Measurements from ENCODE around the gene DROSHA.

Gene DROSHA

GRCh38 chr5:31415009-31415923, 116.6 kb downstream of the DROSHA start:
- no peak overlapping the region for H3K27ac ChIP-seq (ENCODE audit: low read length)
- H3K27me3 ChIP-seq (ENCODE audit: insufficient read depth, low read length, poor library complexity): no peaks in the 10 kb centered on the region
- H3K9ac ChIP-seq (ENCODE audit: low read depth, low read length): no peak overlapping the region
- ATAC-seq (ENCODE audit: insufficient read depth, low read depth) (no peak), DNase-seq (no peak)
- no peaks in the 10 kb centered on the region for H3K79me2 ChIP-seq (ENCODE audit: insufficient read depth, low read length)
- no peak overlapping the region for H3K4me3 ChIP-seq (ENCODE audit: low read depth in 1 of 2, low read length in 2 of 2)
- peaks cover 89% of the 10 kb centered on the region for H3K36me3 ChIP-seq (ENCODE audit: insufficient read depth, low read length)
- no peaks in the 10 kb centered on the region for H3K9me3 ChIP-seq (ENCODE audit: insufficient read depth, low read length, severe bottlenecking)
- no peak overlapping the region for H3K4me2 ChIP-seq (ENCODE audit: insufficient read depth, low read length)
- TF ChIP-seq CTCF (IDR thresholded peaks at IDR 0.05; ENCODE audit: borderline replicate concordance, extremely low read depth, low read length, poor library complexity, severe bottlenecking) (no peak), EZH2 (IDR thresholded peaks at IDR 0.05; ENCODE audit: borderline replicate concordance, low read depth, low read length, severe bottlenecking) (no peak)
- H3K4me1 ChIP-seq (ENCODE audit: insufficient read depth, low read length): no peaks in the 10 kb centered on the region
- no peak overlapping the region for H2AFZ ChIP-seq (ENCODE audit: low read depth, low read length)
- H4K20me1 ChIP-seq (ENCODE audit: insufficient read depth, low read length): no peaks in the 10 kb centered on the region

GRCh38 chr5:31413030-31413812, 118.7 kb downstream of the DROSHA start:
- Histone ChIP-seq H3K27ac (ENCODE audit: low read length) (no peak overlapping the region), H3K4me3 (ENCODE audit: low read depth in 1 of 2, low read length in 2 of 2) (no peak overlapping the region), H3K4me2 (ENCODE audit: insufficient read depth, low read length) (no peak overlapping the region), H3K36me3 (ENCODE audit: insufficient read depth, low read length) (peaks cover 87% of the 10 kb centered on the region), H2AFZ (ENCODE audit: low read depth, low read length) (no peak overlapping the region), H3K4me1 (ENCODE audit: insufficient read depth, low read length) (no peaks in the 10 kb centered on the region), H4K20me1 (ENCODE audit: insufficient read depth, low read length) (no peaks in the 10 kb centered on the region), H3K79me2 (ENCODE audit: insufficient read depth, low read length) (no peaks in the 10 kb centered on the region), H3K27me3 (ENCODE audit: insufficient read depth, low read length, poor library complexity) (no peaks in the 10 kb centered on the region), H3K9me3 (ENCODE audit: insufficient read depth, low read length, severe bottlenecking) (no peaks in the 10 kb centered on the region), H3K9ac (ENCODE audit: low read depth, low read length) (no peak overlapping the region)
- ATAC-seq (ENCODE audit: insufficient read depth, low read depth): no peak
- no peak for DNase-seq
- TF ChIP-seq EZH2 (IDR thresholded peaks at IDR 0.05; ENCODE audit: borderline replicate concordance, low read depth, low read length, severe bottlenecking): no peak
- TF ChIP-seq CTCF (IDR thresholded peaks at IDR 0.05; ENCODE audit: borderline replicate concordance, extremely low read depth, low read length, poor library complexity, severe bottlenecking): no peak

- peaks cover 87% of the 10 kb centered on the region for H3K36me3 ChIP-seq (ENCODE audit: insufficient read depth, low read length)
- no peak for DNase-seq
- H2AFZ ChIP-seq (ENCODE audit: low read depth, low read length): no peak overlapping the region
- TF ChIP-seq CTCF (IDR thresholded peaks at IDR 0.05; ENCODE audit: borderline replicate concordance, extremely low read depth, low read length, poor library complexity, severe bottlenecking): no peak
- TF ChIP-seq EZH2 (IDR thresholded peaks at IDR 0.05; ENCODE audit: borderline replicate concordance, low read depth, low read length, severe bottlenecking): no peak
- H3K4me3 ChIP-seq (ENCODE audit: low read depth in 1 of 2, low read length in 2 of 2): no peak overlapping the region
- no peak overlapping the region for H3K27ac ChIP-seq (ENCODE audit: low read length)
- no peak for ATAC-seq (ENCODE audit: insufficient read depth, low read depth)
- H3K79me2 ChIP-seq (ENCODE audit: insufficient read depth, low read length): no peaks in the 10 kb centered on the region
- no peaks in the 10 kb centered on the region for H4K20me1 ChIP-seq (ENCODE audit: insufficient read depth, low read length)
- H3K9ac ChIP-seq (ENCODE audit: low read depth, low read length): no peak overlapping the region
- no peaks in the 10 kb centered on the region for H3K27me3 ChIP-seq (ENCODE audit: insufficient read depth, low read length, poor library complexity)
- H3K4me1 ChIP-seq (ENCODE audit: insufficient read depth, low read length): no peaks in the 10 kb centered on the region
- H3K4me2 ChIP-seq (ENCODE audit: insufficient read depth, low read length): no peak overlapping the region
- H3K9me3 ChIP-seq (ENCODE audit: insufficient read depth, low read length, severe bottlenecking): no peaks in the 10 kb centered on the region
These were observed 119.6 kb downstream of the DROSHA start for GRCh38 chr5:31412324-31412723.

Measured in DND-41 (cell line).